ENCODE measurements around the gene TNFRSF1B.
A peak's percentile ranks its signal among the peaks of the same experiment; 100 is the strongest.

TNFRSF1B gene

GRCh38 chr1:12158357-12159092 lies 8.3 kb upstream of the TNFRSF1B start:
- no peak for DNase-seq (ENCODE audit: low read depth)

GRCh38 chr1:12159816-12160215 lies 7.0 kb upstream of the TNFRSF1B start:
- no peak for DNase-seq (ENCODE audit: low read depth)

- DNase-seq (ENCODE audit: low read depth), result no peak
Observed at GRCh38 chr1:12161324-12161661, 5.5 kb upstream of the TNFRSF1B start.

- DNase-seq (ENCODE audit: low read depth), result peak; percentile 70
Observed at GRCh38 chr1:12161662-12162458, 4.9 kb upstream of the TNFRSF1B start.

- no peak for DNase-seq (ENCODE audit: low read depth)
Observed at GRCh38 chr1:12162459-12163137, 4.2 kb upstream of the TNFRSF1B start.

- DNase-seq (ENCODE audit: low read depth), result no peak
Observed at GRCh38 chr1:12163210-12163609, 3.6 kb upstream of the TNFRSF1B start.

- no peak for DNase-seq (ENCODE audit: low read depth)
Observed at GRCh38 chr1:12164210-12164609, 2.6 kb upstream of the TNFRSF1B start.

GRCh38 chr1:12165342-12165741 lies 1.4 kb upstream of the TNFRSF1B start:
- no peak for DNase-seq (ENCODE audit: low read depth)

- DNase-seq (ENCODE audit: low read depth), result no peak
Observed at GRCh38 chr1:12167493-12168429, 970 bp downstream of the TNFRSF1B start.

GRCh38 chr1:12168451-12169160 lies 1.8 kb downstream of the TNFRSF1B start:
- DNase-seq (ENCODE audit: low read depth), result no peak

- no peak for DNase-seq (ENCODE audit: low read depth)
Observed at GRCh38 chr1:12169442-12170135, 2.8 kb downstream of the TNFRSF1B start.

- no peak for DNase-seq (ENCODE audit: low read depth)
Observed at GRCh38 chr1:12170263-12170671, 3.5 kb downstream of the TNFRSF1B start.

- no peak for DNase-seq (ENCODE audit: low read depth)
Observed at GRCh38 chr1:12171206-12172041, 4.6 kb downstream of the TNFRSF1B start.

- no peak for DNase-seq (ENCODE audit: low read depth)
Observed at GRCh38 chr1:12172042-12172851, 5.5 kb downstream of the TNFRSF1B start.

- no peak for DNase-seq (ENCODE audit: low read depth)
Observed at GRCh38 chr1:12173041-12173509, 6.3 kb downstream of the TNFRSF1B start.

- no peak for DNase-seq (ENCODE audit: low read depth)
Observed at GRCh38 chr1:12173631-12174121, 6.9 kb downstream of the TNFRSF1B start.

- DNase-seq (ENCODE audit: low read depth), result no peak
Observed at GRCh38 chr1:12174924-12175810, 8.4 kb downstream of the TNFRSF1B start.

All from non-pigmented ciliary epithelial cell (primary cell).